ENCODE measurements around the gene RBM18.

Gene RBM18

DNA sequence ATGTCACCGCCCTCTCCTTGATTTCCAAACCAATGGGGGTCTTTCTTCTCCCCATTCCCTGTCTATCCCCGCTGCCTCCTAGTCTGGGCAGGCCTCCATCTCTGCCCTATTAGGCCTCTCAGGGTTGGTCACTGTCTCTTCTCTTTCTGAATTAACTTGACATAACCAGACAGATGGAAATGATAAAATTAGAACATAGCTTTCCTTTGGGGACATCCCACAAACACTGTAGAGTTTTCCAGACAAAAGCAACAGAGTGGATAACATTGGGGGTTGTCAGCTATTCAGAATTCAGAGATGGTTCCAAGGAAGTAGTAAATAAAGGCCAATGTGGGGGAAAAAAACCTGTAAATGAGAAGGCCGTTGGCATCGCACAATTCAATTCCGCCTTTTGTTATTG, 60.6 kb downstream of the RBM18 start:
- DNase-seq (ENCODE audit: low spot score), result no peak

DNA sequence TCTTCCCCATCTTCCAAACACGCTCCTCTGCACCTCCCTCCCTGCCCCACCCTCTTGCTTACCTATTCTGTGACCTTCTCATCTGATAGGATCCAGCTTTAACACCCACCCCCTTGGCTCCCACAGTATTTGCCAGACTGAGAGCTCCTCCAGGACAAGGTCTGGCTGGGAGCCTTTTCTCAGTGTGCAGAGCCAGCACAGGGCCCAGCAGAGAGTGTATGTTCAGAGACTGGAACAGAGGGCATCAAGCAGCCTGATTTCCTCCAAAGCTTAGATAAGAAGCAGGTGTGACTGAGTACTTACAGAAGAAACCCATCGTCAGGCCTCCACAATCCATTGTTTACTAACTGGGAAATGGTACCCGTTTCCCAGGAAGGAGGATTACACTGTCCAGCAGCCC, 62.5 kb downstream of the RBM18 start:
- no peak for DNase-seq (ENCODE audit: low spot score)

DNA sequence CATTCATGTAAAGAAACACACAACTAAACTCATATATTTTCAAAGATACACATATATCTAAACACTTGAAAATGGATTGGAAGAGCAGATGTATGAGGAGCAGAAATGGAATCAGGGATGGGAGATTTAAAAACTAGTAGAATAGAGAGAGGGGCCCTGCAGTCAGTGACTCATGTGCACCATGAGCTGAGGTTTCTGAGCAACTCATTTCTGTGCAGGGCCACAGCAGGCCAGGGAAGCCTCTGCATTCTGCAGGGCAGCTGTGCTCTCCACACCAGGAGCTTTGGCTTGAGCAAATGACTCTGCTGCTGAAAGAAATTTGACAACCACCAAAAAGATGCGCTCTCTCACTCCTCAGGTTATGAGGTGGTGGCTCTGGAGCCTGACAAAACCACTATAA, 63.0 kb downstream of the RBM18 start:
- no peak for DNase-seq (ENCODE audit: low spot score)

DNA sequence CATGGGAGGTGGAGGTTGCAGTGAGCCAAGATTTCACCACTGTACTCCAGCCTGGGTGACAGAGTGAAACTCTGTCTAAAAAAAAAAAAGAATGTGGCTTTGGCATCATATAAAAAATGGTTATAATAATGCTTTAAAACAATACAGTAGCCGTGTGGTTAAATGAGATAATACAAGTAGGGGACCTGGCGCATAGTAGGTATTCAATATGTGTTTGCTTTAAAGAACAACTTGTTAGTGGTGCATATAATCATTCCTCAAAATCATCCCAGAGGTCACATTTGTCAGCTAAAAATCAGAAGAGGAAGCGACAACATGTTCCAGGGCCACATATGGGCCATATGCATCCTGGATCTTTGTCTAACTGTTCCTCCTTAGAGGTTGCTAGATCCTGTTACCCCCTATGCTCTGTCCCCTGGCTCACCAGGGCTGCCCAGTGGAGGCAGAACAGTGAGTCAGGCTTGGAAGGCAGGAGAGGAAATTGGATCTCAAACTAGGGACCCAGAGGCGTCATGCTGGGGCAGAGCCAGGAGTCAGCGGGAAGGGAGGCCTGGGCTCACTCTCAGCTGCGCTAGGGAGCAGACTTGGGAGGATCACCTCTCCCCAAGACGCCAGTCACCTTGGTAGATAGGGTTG, 63.6 kb downstream of the RBM18 start:
- DNase-seq (ENCODE audit: low spot score), result no peak

DNA sequence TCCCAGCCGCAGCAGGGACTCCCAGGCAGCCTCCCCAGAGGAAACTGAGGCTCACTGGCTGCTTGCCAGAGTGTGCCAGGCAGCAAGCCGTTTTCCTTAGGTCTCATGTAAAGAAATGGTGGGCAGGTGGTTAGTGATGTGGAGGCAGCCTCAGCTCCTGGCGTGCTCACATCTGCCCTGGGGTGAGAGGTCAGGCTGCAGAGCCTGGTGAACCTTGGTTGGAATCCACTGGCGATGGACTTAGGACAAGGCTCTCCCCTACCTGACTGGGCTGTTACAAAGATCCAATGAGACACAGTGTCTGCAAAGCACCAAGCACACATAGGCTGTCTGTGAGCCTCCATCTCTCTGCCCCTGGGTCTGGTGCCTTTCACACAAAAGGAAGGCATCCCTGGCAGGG, 66.8 kb downstream of the RBM18 start:
- DNase-seq (ENCODE audit: low spot score), result no peak

DNA sequence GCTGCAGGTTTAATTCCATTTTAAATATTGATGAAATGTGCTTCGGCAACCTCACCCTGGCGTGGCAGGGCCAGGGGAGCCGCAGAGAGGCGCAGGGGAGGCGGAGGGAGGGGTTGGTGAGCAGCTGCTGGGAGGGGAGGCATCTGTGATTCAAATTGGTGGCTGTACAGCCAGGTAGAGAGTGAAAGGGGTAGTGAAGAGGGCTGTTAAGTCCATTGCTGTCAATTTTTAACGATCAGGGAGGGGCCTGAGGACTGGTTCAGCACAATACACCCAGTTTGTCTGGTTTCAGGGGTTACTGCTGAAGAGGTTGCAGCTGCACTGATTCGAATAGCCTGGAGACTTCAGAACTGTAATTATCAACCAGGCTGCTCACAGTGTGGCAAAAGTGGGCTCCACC, 67.2 kb downstream of the RBM18 start:
- DNase-seq (ENCODE audit: low spot score), result no peak

DNA sequence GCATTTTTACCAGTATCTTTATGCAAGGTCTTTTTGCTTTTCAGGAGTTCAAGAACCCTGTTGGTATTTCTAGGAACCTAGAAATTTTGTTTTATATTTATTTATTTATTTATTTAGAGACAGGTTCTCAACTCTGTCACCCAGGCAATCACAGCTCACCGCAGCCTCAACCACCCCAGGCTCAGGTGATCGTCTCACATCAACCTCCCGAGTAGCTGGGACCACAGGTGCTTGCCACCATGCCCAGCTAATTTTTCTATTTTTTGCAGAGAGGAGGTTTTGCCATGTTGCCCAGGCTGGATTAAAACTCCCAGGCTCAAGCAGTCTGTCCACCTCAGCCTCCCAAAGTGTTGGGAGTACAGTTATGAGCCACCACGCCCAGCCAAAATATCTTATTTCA, 68.8 kb downstream of the RBM18 start:
- no peak for DNase-seq (ENCODE audit: low spot score)

DNA sequence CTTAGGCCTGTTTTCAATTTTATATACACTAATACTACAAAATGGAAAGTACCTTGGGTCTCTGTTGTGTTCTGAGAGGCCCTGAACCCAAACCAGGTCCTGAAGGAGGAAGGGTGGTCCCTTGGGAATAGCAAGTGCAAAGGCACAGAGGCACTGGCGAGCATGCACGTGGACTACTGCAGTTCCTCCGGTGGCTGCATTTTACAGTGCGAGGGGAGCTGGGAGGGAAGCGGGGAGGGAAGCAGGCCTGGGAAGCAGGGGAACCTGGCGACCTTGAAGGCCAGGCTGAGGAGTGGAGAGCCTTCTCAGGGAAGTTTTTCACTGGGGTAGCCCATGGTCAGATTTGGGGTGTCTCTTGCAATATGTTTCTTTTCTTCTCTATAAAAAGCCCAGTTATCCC, 71.0 kb downstream of the RBM18 start:
- DNase-seq (ENCODE audit: low spot score), result no peak

DNA sequence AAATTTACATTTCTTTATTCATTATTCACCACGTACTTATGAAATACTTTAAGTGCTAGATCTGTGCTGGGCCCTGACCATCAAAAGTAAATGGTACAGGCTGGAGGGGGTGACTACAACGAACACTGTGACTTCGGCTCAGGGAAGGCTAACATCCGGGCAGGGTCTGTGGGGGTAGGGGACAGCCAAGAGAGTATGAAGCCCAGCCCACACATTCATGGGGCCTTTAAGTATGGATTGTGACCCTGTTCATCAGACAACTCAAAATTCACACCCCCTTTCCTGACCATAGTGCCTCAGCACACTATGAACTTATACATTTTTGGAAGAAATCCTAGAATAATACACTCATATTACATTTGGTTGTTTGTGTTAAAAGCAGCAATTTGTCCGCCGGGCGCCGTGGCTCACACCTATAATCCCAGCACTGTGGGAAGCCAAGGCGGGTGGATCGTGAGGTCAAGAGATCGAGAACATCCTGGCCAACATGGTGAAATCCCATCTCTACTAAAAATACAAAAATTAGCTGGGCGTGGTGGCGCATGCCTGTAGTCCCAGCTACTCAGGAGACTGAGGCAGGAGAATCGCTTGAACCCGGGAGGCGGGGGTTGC, 71.6 kb downstream of the RBM18 start:
- DNase-seq (ENCODE audit: low spot score), result no peak

DNA sequence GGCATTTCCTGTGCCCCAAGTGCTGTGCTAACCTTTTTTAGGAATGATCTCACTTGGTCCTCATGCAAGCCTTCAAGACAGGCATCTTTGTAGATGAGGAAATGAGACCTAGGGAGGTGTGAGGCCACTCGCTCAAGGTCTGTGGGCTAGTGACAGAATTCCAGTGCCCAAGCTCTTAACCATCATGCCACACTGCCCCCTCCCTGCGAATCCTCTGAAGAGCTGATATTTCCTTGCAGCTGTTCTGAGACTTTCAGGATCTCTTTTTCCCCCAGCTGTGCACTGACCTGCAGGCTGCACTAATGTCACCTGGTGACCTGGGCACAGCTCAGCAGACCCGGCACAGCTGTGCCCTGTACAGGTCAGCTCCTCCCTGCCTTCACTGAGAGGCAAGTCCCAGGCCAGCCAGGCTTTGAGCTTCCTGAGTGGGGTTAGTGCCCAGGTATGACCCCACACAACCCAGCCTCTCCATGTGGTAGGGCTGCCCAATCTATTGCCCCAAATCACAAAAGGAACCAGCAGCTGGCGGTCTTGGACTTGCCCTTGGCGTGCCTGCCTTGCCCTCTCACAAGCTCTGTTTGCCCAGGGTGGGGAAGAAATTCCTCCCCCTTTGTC, 72.3 kb downstream of the RBM18 start:
- no peak for DNase-seq (ENCODE audit: low spot score)

DNA sequence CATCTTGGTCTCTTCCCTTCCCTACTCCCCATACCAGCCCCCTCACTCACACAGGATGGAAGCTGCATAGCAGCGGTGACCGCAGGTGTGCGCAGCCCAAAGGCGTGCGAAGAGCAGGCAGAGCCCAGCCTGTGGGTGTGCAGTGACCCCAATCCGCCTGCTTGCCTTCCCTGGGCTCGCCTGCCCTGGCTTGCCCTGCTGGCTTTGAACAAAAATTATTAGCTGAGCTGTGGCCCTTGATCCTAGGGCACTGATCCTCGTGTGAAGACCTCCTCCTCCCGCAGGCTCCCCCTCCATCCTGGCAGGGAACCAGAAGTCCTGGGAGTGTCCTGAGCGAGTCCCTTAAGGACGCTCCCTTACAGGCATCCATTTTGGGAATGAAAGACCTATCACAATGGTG, 73.1 kb downstream of the RBM18 start:
- no peak for DNase-seq (ENCODE audit: low spot score)

DNA sequence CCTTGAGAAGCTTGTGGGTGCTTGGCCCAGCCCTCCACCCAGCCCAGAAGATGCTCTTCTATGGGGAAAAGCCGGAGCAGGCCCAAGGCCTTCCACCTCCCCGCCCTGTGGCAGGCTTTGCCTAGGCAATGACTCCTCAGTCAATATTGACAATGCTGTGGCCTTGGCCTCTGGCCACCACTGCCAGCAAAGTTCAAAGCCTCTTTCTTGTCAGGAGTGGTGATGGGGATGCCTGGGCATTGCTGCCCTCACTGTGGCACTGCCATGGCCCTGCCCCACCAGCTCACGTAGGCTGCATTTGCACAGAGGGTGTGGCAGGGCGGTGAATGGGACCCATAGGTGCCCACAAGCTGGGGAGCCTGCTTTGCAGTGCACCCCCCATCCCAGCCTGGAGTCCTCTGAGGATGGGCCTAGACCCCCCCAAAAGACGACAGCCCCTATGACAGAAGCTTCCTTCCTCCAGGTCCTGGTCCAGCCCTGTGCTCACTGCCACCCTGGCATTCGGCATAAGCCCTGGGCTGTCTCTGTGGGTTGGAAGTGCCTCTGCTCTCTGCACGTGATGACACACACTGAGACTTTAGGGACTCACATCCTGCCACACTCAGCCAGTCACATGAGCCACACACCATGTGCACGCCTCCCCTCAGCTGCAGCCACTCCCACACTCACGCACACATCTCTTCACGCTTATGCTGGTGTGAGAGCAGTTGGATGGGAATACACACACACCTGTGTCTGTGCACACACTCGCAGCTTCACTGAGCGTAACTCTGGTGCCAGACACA, 73.9 kb downstream of the RBM18 start:
- DNase-seq (ENCODE audit: low spot score), result no peak

DNA sequence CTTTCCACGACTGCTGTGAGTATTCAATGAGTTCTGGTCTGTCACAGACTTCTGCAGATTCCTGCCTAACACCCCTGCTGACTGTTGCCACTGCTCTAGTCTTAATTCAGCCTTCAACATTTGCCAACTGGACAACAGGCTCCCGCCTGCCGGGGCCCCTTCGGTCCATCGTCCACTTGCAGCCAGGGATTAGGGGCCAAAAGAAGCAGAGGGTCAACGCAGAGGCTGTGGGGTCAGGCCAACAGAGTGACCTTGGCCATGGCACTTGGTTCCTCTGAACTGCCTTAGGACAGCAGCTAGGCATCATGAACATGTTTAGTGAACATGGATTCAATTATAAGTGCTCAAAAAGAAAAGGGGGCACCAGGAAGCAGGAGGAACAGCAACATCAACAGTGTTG, 76.3 kb downstream of the RBM18 start:
- DNase-seq (ENCODE audit: low spot score), result no peak

Measured in D341Med (cell line).